ENCODE data around the gene RAD51B. TPM values are rescaled to one million over a fixed set of nuclear protein-coding genes. Genes with fewer than 3 reads are reported as not detected.

The RAD51B gene
- total RNA-seq, 1 donor from 2014 or later, result 38.6 TPM

DNA sequence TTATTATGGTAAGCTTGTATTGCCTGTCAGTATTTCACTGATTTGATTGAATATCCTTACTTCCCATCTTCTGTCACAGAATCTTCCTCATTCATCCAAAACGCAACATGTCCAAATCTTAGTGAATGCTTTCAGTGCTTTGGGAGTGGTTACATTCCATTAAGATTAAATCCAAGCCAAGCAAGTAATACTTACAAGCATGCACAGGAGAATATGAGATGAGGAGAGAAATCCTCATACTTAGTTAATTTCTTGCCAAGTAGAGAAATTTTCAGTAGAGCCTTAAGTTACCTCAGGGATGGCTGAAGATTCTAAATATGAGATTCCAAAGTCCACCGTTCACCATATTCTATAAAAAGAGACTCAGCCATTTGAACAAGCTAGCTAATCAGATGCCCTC lies 316.0 kb downstream of the RAD51B start:
- peak overlapping the region; percentile 31 for H3K27ac ChIP-seq (ENCODE audit: low read depth, low read length)
- H3K36me3 ChIP-seq (ENCODE audit: control insufficient read depth in 3 of 3, insufficient read depth in 3 of 3, low read length in 3 of 3), result no peaks in the 10 kb centered on the region
- H3K27me3 ChIP-seq (ENCODE audit: control insufficient read depth in 3 of 3, insufficient read depth in 3 of 3, low read length in 3 of 3), result no peaks in the 10 kb centered on the region
- no peaks in the 10 kb centered on the region for H3K9me3 ChIP-seq (ENCODE audit: control insufficient read depth in 3 of 3, low read length in 3 of 3)
- H3K9ac ChIP-seq (ENCODE audit: low read depth in 1 of 3, low read length in 3 of 3), result no peak overlapping the region
- no peak overlapping the region for H3K4me3 ChIP-seq (ENCODE audit: low read length in 3 of 3)
- peaks cover 18 to 19% (median 18%) of the 10 kb centered on the region in 3 donors for H3K4me1 ChIP-seq (ENCODE audit: control insufficient read depth in 3 of 3, insufficient read depth in 3 of 3, low read length in 3 of 3)

DNA sequence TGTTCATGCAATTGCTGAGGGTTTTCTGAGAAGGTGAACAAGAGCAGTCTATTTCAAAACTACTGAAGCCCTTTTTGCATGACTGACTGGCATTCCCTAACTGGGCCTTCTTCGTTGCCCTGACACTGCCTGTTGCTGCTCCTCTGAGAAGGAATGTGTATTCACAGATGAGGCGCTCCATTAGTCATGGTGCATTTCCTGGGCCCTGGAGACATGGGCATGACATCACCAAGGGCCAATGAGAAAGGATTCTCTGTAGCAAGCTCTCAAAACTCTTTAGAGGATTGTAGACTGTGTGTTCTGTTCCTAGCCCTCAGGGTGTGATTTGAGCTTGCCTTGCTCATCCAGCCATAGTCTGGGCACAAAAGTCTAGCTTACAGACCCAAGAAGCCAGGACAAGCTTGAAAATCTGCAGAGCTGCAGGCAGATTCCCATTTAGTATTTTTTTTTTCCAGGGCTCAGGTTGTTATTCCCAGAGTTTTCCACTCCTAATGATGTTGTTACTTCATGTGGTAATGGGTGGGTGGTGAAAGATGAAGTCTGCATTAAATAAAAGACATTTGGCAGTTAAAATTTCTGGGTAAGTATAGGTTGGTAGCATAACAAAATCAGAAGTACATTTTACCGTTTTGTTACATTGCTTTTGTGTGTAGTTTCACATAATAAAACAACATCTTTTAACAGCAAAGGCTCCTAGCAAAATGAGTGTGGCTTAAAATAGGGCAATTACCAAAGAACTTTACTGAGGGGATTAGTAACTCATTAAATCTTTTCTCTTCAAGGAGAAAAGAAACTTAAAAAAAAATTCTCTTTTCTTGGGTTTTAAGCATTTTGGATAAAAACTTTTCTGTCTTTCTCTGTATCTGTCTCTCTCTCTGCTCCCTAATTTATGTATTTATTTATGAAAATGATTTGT lies 318.4 kb downstream of the RAD51B start:
- no peaks in the 10 kb centered on the region for H3K27me3 ChIP-seq (ENCODE audit: control insufficient read depth in 3 of 3, insufficient read depth in 3 of 3, low read length in 3 of 3)
- no peaks in the 10 kb centered on the region for H3K36me3 ChIP-seq (ENCODE audit: control insufficient read depth in 3 of 3, insufficient read depth in 3 of 3, low read length in 3 of 3)
- H3K4me3 ChIP-seq (ENCODE audit: low read length in 3 of 3), result no peak overlapping the region
- peaks cover 21 to 28% (median 25%) of the 10 kb centered on the region in 3 donors for H3K4me1 ChIP-seq (ENCODE audit: control insufficient read depth in 3 of 3, insufficient read depth in 3 of 3, low read length in 3 of 3)
- H3K27ac ChIP-seq (ENCODE audit: low read depth, low read length), result peak overlapping the region; percentile 22
- H3K9me3 ChIP-seq (ENCODE audit: control insufficient read depth in 3 of 3, low read length in 3 of 3), result no peaks in the 10 kb centered on the region
- H3K9ac ChIP-seq (ENCODE audit: low read depth in 1 of 3, low read length in 3 of 3), result no peak overlapping the region

DNA sequence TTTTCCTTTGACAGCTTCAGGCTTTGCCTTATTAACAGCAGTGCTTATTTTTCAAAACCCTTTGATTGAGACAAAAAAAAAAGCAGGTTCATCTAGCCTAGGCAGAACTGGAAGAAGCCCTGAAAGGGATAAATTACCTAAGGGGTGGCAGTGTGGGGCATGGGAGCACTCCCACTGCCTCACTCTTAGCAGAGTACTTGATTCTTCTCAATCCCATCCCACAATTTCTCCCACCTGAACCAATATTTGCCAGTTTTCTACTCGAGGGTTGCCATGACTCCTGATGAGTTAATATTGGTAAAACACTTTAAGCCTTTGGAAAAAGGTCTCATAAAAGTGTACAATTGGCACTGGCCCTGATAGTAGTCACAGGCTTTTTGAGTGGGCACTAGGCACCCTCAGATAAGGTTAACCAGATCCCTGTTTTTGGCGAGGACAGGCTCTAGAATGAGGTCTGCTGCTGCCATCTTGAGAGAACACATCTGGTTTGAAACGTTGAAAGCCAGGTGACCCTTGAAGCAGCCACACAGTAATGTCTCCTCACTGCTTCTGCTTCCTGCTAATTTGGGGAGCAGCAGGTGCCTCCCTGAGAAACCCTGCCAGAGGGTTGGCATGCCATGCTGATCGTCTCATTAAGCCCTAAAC lies 320.0 kb downstream of the RAD51B start:
- H3K9ac ChIP-seq (ENCODE audit: low read depth in 1 of 3, low read length in 3 of 3), result no peak overlapping the region
- peaks cover 36 to 43% (median 40%) of the 10 kb centered on the region in 3 donors for H3K4me1 ChIP-seq (ENCODE audit: control insufficient read depth in 3 of 3, insufficient read depth in 3 of 3, low read length in 3 of 3)
- H3K4me3 ChIP-seq (ENCODE audit: low read length in 3 of 3), result peak overlapping the region in 1 of 3 donors; percentile 14
- H3K9me3 ChIP-seq (ENCODE audit: control insufficient read depth in 3 of 3, low read length in 3 of 3), result no peaks in the 10 kb centered on the region
- no peaks in the 10 kb centered on the region for H3K27me3 ChIP-seq (ENCODE audit: control insufficient read depth in 3 of 3, insufficient read depth in 3 of 3, low read length in 3 of 3)
- peak overlapping the region; percentile 73 for H3K27ac ChIP-seq (ENCODE audit: low read depth, low read length)
- no peaks in the 10 kb centered on the region for H3K36me3 ChIP-seq (ENCODE audit: control insufficient read depth in 3 of 3, insufficient read depth in 3 of 3, low read length in 3 of 3)

DNA sequence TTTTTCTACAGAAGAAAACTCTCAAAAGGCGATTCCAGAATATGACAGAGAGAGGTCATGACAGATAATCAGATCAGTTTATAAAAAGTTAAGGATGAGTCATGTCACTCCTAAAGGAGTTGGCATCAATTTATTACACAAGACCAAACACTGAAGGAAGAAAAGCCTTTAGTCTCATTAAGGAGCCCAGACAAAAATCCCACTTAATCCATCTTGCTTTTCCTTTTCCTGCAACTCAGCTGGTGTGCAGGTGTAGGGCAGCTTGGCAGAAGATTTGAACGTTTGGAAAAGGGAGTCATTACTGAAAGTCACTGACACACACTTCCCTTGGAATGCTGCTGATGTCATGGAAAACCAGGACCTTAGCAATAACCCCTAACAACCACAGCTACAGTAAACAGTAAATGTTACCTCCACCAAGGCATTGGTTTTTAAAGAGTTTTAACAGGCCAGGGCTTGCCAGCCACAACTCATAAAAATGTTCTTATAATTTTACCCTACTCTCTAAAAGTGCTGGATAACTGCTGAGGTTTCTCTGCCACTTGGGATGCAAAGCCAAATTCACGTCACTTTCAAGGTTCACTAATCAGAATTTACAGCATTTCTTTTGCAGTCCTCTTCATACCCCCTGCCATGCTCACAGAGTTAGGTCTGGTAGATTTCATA lies 320.6 kb downstream of the RAD51B start:
- Histone ChIP-seq H3K27ac (ENCODE audit: low read depth, low read length) (peak overlapping the region; percentile 73), H3K36me3 (ENCODE audit: control insufficient read depth in 3 of 3, insufficient read depth in 3 of 3, low read length in 3 of 3) (no peaks in the 10 kb centered on the region), H3K4me3 (ENCODE audit: low read length in 3 of 3) (peak overlapping the region in 1 of 3 donors; percentile 14), H3K9ac (ENCODE audit: low read depth in 1 of 3, low read length in 3 of 3) (peak overlapping the region in 2 of 3 donors; percentile 7 to 10), H3K4me1 (ENCODE audit: control insufficient read depth in 3 of 3, insufficient read depth in 3 of 3, low read length in 3 of 3) (peaks cover 36 to 45% (median 43%) of the 10 kb centered on the region in 3 donors), H3K9me3 (ENCODE audit: control insufficient read depth in 3 of 3, low read length in 3 of 3) (no peaks in the 10 kb centered on the region), H3K27me3 (ENCODE audit: control insufficient read depth in 3 of 3, insufficient read depth in 3 of 3, low read length in 3 of 3) (no peaks in the 10 kb centered on the region)

DNA sequence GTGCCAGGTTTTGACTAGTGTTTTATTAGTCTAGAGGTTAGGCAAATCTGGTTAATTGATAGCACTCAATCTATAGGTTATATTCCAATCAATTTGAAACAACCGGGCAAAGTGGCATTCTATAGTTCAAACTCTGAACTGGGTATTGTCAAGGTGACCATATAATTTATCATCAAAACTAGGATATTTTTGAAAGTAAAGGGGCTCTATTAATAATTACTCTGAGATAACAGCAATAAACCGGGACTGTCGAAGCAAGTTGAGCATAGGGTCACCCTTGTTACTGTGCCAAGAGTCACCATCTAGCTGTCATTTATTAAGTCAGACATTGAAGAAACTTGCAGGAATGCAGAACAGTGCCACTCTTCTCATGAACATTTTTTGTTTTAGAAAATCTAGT lies 321.2 kb downstream of the RAD51B start:
- Histone ChIP-seq H3K36me3 (ENCODE audit: control insufficient read depth in 3 of 3, insufficient read depth in 3 of 3, low read length in 3 of 3) (no peaks in the 10 kb centered on the region), H3K9me3 (ENCODE audit: control insufficient read depth in 3 of 3, low read length in 3 of 3) (no peaks in the 10 kb centered on the region), H3K4me1 (ENCODE audit: control insufficient read depth in 3 of 3, insufficient read depth in 3 of 3, low read length in 3 of 3) (peaks cover 36 to 45% (median 43%) of the 10 kb centered on the region in 3 donors), H3K4me3 (ENCODE audit: low read length in 3 of 3) (no peak overlapping the region), H3K9ac (ENCODE audit: low read depth in 1 of 3, low read length in 3 of 3) (peak overlapping the region in 2 of 3 donors; percentile 7 to 10), H3K27me3 (ENCODE audit: control insufficient read depth in 3 of 3, insufficient read depth in 3 of 3, low read length in 3 of 3) (no peaks in the 10 kb centered on the region), H3K27ac (ENCODE audit: low read depth, low read length) (peak overlapping the region; percentile 73)

DNA sequence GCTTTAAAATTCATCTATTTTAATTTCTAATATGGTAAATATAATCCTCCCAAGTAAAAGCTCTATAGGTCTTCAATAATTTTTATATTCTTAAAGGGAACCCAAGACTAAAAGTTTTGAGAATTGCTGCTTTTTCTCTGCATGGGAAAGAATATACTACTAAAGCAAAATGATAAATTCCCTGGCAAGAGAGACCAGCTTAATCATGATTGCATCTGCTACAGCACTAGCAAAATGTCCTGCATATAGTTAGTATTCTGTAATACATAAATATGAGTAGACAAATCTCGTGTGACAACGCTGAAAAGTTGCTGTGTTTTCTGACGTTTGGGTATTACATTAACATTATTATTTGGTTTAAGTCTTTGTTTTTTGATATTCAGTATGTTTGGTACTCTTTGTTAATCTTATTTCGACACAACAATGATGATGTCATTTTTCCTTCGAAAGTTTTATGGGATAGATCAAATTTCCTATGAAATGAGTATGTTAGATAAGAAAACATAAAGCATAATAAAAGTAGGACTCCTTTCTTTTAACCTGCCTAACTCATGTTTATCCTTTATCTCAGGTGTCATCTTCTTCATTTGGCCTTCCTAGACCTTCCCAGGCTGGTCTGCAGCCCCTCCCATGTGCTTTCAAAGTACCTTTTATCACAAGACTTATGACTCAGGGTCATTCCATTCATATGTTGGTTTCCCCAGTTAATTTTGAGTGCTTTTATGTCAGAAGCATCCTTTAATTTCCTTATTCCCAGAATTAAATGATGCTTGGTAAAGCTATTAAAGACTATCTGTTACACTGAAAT lies 321.9 kb downstream of the RAD51B start:
- no peak overlapping the region for H3K4me3 ChIP-seq (ENCODE audit: low read length in 3 of 3)
- H3K4me1 ChIP-seq (ENCODE audit: control insufficient read depth in 3 of 3, insufficient read depth in 3 of 3, low read length in 3 of 3), result peaks cover 42 to 50% (median 45%) of the 10 kb centered on the region in 3 donors
- H3K27ac ChIP-seq (ENCODE audit: low read depth, low read length), result no peak overlapping the region
- H3K9me3 ChIP-seq (ENCODE audit: control insufficient read depth in 3 of 3, low read length in 3 of 3), result no peaks in the 10 kb centered on the region
- no peaks in the 10 kb centered on the region for H3K27me3 ChIP-seq (ENCODE audit: control insufficient read depth in 3 of 3, insufficient read depth in 3 of 3, low read length in 3 of 3)
- H3K9ac ChIP-seq (ENCODE audit: low read depth in 1 of 3, low read length in 3 of 3), result no peak overlapping the region
- H3K36me3 ChIP-seq (ENCODE audit: control insufficient read depth in 3 of 3, insufficient read depth in 3 of 3, low read length in 3 of 3), result no peaks in the 10 kb centered on the region

DNA sequence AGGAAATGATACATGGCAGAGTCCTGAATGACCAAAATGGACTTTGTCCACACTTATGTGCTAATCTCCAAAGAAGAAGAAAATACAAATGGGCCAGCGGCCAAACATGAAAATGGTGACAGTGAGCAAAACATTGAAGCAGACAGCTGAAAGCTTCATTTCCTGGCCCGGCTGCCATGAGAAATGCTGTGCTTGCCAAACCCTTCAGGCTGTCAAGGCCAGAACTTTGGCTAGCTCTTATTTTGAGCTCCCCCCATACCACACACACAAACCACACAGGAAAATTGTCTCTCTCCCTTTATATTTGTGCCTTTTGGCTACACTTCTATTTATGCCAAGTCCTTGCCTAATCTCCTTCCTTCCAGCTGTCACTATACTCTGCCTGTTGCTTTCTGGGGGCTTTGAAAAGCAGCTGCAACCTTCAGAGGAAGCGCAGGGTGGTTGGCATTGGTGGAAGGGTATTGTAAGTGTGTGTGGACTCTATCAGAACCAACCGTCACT lies 323.8 kb downstream of the RAD51B start:
- Histone ChIP-seq H3K27me3 (ENCODE audit: control insufficient read depth in 3 of 3, insufficient read depth in 3 of 3, low read length in 3 of 3) (no peaks in the 10 kb centered on the region), H3K9ac (ENCODE audit: low read depth in 1 of 3, low read length in 3 of 3) (peak overlapping the region in 1 of 3 donors; percentile 17), H3K4me1 (ENCODE audit: control insufficient read depth in 3 of 3, insufficient read depth in 3 of 3, low read length in 3 of 3) (peaks cover 37 to 52% (median 42%) of the 10 kb centered on the region in 3 donors), H3K4me3 (ENCODE audit: low read length in 3 of 3) (peak overlapping the region in 1 of 3 donors; percentile 20), H3K36me3 (ENCODE audit: control insufficient read depth in 3 of 3, insufficient read depth in 3 of 3, low read length in 3 of 3) (no peaks in the 10 kb centered on the region), H3K27ac (ENCODE audit: low read depth, low read length) (peak overlapping the region; percentile 79), H3K9me3 (ENCODE audit: control insufficient read depth in 3 of 3, low read length in 3 of 3) (peaks cover 0 to 2% (median 0%) of the 10 kb centered on the region in 3 donors)

DNA sequence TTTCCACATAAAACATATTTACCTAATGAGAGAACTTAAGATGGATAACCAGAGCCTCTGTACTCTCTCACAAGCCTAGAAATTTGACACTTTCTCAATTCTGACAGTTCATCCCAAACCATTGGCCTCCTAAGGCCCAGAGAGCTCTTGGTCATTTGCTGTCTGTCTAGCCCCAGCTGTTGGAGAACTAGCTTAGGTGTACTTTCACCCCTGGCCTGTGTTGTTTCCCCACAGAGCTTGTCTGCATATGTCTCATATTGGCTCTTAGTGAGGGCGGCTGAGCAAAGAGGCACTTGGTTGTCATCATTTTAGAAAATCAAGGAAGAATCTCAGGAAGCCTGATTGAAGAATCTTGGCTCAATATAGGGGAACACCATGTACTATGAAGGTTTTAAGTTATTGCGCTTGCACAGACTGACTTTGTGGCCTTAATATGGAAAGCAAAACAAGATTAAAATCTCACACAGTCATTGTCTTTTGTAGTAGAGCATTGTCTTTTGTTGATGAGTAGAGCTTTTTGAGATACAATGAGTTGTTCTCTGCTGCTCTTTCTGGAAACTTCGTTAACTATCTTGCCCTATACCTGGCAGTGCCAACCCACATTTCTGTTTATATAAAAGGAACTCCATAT lies 324.6 kb downstream of the RAD51B start:
- H3K4me3 ChIP-seq (ENCODE audit: low read length in 3 of 3), result no peak overlapping the region
- no peaks in the 10 kb centered on the region for H3K36me3 ChIP-seq (ENCODE audit: control insufficient read depth in 3 of 3, insufficient read depth in 3 of 3, low read length in 3 of 3)
- peaks cover 37 to 52% (median 42%) of the 10 kb centered on the region in 3 donors for H3K4me1 ChIP-seq (ENCODE audit: control insufficient read depth in 3 of 3, insufficient read depth in 3 of 3, low read length in 3 of 3)
- H3K9ac ChIP-seq (ENCODE audit: low read depth in 1 of 3, low read length in 3 of 3), result no peak overlapping the region
- no peaks in the 10 kb centered on the region for H3K27me3 ChIP-seq (ENCODE audit: control insufficient read depth in 3 of 3, insufficient read depth in 3 of 3, low read length in 3 of 3)
- H3K27ac ChIP-seq (ENCODE audit: low read depth, low read length), result peak overlapping the region; percentile 79
- H3K9me3 ChIP-seq (ENCODE audit: control insufficient read depth in 3 of 3, low read length in 3 of 3), result peaks cover 0 to 2% (median 0%) of the 10 kb centered on the region in 3 donors

DNA sequence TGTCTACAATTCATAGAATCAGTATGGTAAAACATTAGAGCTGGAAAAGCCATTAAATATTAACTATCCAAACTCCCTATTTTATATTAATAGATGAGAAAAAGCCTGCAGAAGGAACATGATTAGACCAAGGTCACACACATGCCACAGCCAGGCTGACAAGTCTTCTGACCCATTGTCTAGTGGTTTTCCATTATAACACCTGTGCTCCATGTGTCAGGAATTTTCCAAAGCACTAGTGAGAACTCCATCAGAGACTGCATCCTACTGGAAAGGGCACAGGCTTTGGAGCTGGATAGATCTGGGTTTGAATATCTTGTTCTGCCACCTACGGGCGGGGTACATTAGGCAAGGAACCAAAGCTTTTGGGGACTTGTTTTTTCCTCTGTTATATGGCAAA lies 325.5 kb downstream of the RAD51B start:
- Histone ChIP-seq H3K9ac (ENCODE audit: low read depth in 1 of 3, low read length in 3 of 3) (no peak overlapping the region), H3K36me3 (ENCODE audit: control insufficient read depth in 3 of 3, insufficient read depth in 3 of 3, low read length in 3 of 3) (no peaks in the 10 kb centered on the region), H3K27ac (ENCODE audit: low read depth, low read length) (no peak overlapping the region), H3K9me3 (ENCODE audit: control insufficient read depth in 3 of 3, low read length in 3 of 3) (peaks cover 0 to 2% (median 0%) of the 10 kb centered on the region in 3 donors), H3K4me3 (ENCODE audit: low read length in 3 of 3) (no peak overlapping the region), H3K27me3 (ENCODE audit: control insufficient read depth in 3 of 3, insufficient read depth in 3 of 3, low read length in 3 of 3) (no peaks in the 10 kb centered on the region), H3K4me1 (ENCODE audit: control insufficient read depth in 3 of 3, insufficient read depth in 3 of 3, low read length in 3 of 3) (peaks cover 29 to 44% (median 36%) of the 10 kb centered on the region in 3 donors)
